KMS-11 (cell line): ENCODE results near the gene PDE4D.
A peak's percentile ranks its signal among the peaks of the same experiment; 100 is the strongest.

ENCODE experiments used
- H2AFZ ChIP-seq: fragments of 200-600 bp; sonication (generic); 2 replicates; pipeline ENCODE4 v1.6.1; 2016; ENCODE audit warnings: antibody characterized with exemption, mixed run types, low read depth
- H3K27ac ChIP-seq: fragments of 200-600 bp; sonication (generic); 2 replicates; pipeline ENCODE4 v1.6.1; 2016; ENCODE audit warnings: mild to moderate bottlenecking, mixed run types
- H3K27me3 ChIP-seq: fragments of 200-600 bp; sonication (generic); 2 replicates; pipeline ENCODE4 v1.6.1; 2017; ENCODE audit warnings: mild to moderate bottlenecking, low read depth, mixed run types, moderate library complexity; ENCODE audit not compliant: insufficient read depth
- H3K36me3 ChIP-seq: fragments of 200-600 bp; sonication (generic); 2 replicates; pipeline ENCODE4 v1.6.1; 2017; ENCODE audit warnings: mild to moderate bottlenecking, mixed run types; ENCODE audit not compliant: insufficient read depth
- H3K4me1 ChIP-seq: fragments of 200-600 bp; sonication (generic); 2 replicates; pipeline ENCODE4 v1.6.1; 2016; ENCODE audit warnings: mild to moderate bottlenecking, low read depth, mixed run types; ENCODE audit not compliant: poor library complexity, severe bottlenecking
- H3K4me2 ChIP-seq: fragments of 200-600 bp; sonication (generic); 2 replicates; pipeline ENCODE4 v1.7.0; 2016; ENCODE audit warnings: mild to moderate bottlenecking, mixed run types
- H3K4me3 ChIP-seq: fragments of 200-600 bp; sonication (generic); IDR thresholded peaks from 2 replicates; pipeline ENCODE4 v1.6.1; 2017; ENCODE audit warnings: low read depth, low read length, mixed read lengths; ENCODE audit not compliant: insufficient read depth
- H3K79me2 ChIP-seq: fragments of 200-600 bp; sonication (generic); 2 replicates; pipeline ENCODE4 v1.6.1; 2016; ENCODE audit warnings: low read depth, mixed run types; ENCODE audit not compliant: insufficient read depth
- H3K9ac ChIP-seq: fragments of 200-600 bp; sonication (generic); 2 replicates; pipeline ENCODE4 v1.6.1; 2016; ENCODE audit warnings: mild to moderate bottlenecking, mixed run types
- H4K20me1 ChIP-seq: fragments of 200-600 bp; sonication (generic); 2 replicates; pipeline ENCODE4 v1.6.1; 2016; ENCODE audit warnings: mild to moderate bottlenecking, mixed run types; ENCODE audit not compliant: insufficient read depth
- CTCF ChIP-seq: fragments of 200-600 bp; sonication (generic); conservative IDR thresholded peaks from 2 replicates; pipeline ENCODE4 v1.6.1; 2017; ENCODE audit warnings: low read depth, mild to moderate bottlenecking, antibody characterized with exemption, low read length, moderate library complexity, mixed read lengths

Gene PDE4D

GRCh38 chr5:59190746-59191145 is 702.8 kb downstream of the PDE4D start:
- Histone ChIP-seq H3K36me3 (no peaks in the 10 kb centered on the region), H3K4me2 (0 out of 2 replicates have a peak overlapping the region, but pooled peaks have one; percentile 9), H4K20me1 (no peaks in the 10 kb centered on the region), H3K4me1 (peaks cover 27% of the 10 kb centered on the region), H3K27me3 (no peaks in the 10 kb centered on the region), H2AFZ (no peak overlapping the region), H3K79me2 (no peaks in the 10 kb centered on the region), H3K4me3 (no peak overlapping the region), H3K27ac (no peak overlapping the region), H3K9ac (no peak overlapping the region)
- TF ChIP-seq CTCF, result no peak

- Histone ChIP-seq H3K27ac (no peak overlapping the region), H3K36me3 (no peaks in the 10 kb centered on the region), H4K20me1 (no peaks in the 10 kb centered on the region), H3K27me3 (no peaks in the 10 kb centered on the region), H3K4me1 (peaks cover 31% of the 10 kb centered on the region), H3K79me2 (no peaks in the 10 kb centered on the region), H3K9ac (no peak overlapping the region), H3K4me3 (no peak overlapping the region), H3K4me2 (no peak overlapping the region), H2AFZ (no peak overlapping the region)
- no peak for TF ChIP-seq CTCF
Observed at GRCh38 chr5:59189472-59190244, 703.9 kb downstream of the PDE4D start.

GRCh38 chr5:59188419-59189225 is 704.9 kb downstream of the PDE4D start:
- no peaks in the 10 kb centered on the region for H3K36me3 ChIP-seq
- peak overlapping the region; percentile 58 for H2AFZ ChIP-seq
- H3K4me2 ChIP-seq, result peak overlapping the region; percentile 78
- H3K79me2 ChIP-seq, result no peaks in the 10 kb centered on the region
- TF ChIP-seq CTCF, result peak; percentile 97
- peaks cover 31% of the 10 kb centered on the region for H3K4me1 ChIP-seq
- H3K4me3 ChIP-seq, result no peak overlapping the region
- H4K20me1 ChIP-seq, result no peaks in the 10 kb centered on the region
- no peaks in the 10 kb centered on the region for H3K27me3 ChIP-seq
- H3K27ac ChIP-seq, result peak overlapping the region; percentile 17; the same call in 1 of the 2 replicates
- peak overlapping the region; percentile 30; the same call in 1 of the 2 replicates for H3K9ac ChIP-seq

GRCh38 chr5:59187857-59188256 is 705.7 kb downstream of the PDE4D start:
- H4K20me1 ChIP-seq, result no peaks in the 10 kb centered on the region
- no peaks in the 10 kb centered on the region for H3K27me3 ChIP-seq
- peaks cover 31% of the 10 kb centered on the region for H3K4me1 ChIP-seq
- H2AFZ ChIP-seq, result peak overlapping the region; percentile 58
- H3K79me2 ChIP-seq, result no peaks in the 10 kb centered on the region
- peak overlapping the region; percentile 17; the same call in 1 of the 2 replicates for H3K27ac ChIP-seq
- no peak for TF ChIP-seq CTCF
- H3K4me2 ChIP-seq, result peak overlapping the region; percentile 78
- H3K9ac ChIP-seq, result peak overlapping the region; percentile 30; the same call in 1 of the 2 replicates
- H3K4me3 ChIP-seq, result no peak overlapping the region
- H3K36me3 ChIP-seq, result no peaks in the 10 kb centered on the region
